ENCODE data around the gene OPCML.

- TF ChIP-seq CTCF (conservative IDR thresholded peaks at IDR 0.05) (no peak), EZH2 (IDR thresholded peaks at IDR 0.05; ENCODE audit: low read depth) (no peak)
Observed at GRCh38 chr11:133072378-133072777, 459.9 kb downstream of the OPCML start.

Data from PC-9 (cell line).